Neural crest cell (in vitro differentiated cells): Measurements from ENCODE around the gene CRISPLD2. TPM values are rescaled to one million over a fixed set of nuclear protein-coding genes. Genes with fewer than 3 reads are reported as not detected.

Experiments
- DNase-seq: peaks from one replicate; pipeline ENCODE4 v3.0.0; 2021; ENCODE audit warnings: low read depth, mixed read lengths, low spot score
- H3K27ac Mint-ChIP-seq: one replicate; pipeline ENCODE4 v1.8.0; 2021; ENCODE audit warnings: mild to moderate bottlenecking, mixed read lengths; ENCODE audit not compliant: unreplicated experiment
- H3K27me3 Mint-ChIP-seq: 2 replicates; pipeline ENCODE4 v1.8.0; 2021; ENCODE audit warnings: low read depth, mild to moderate bottlenecking, mixed read lengths
- H3K36me3 Mint-ChIP-seq: 2 replicates; pipeline ENCODE4 v1.8.0; 2021; ENCODE audit warnings: low read depth, mild to moderate bottlenecking, mixed read lengths
- H3K4me1 Mint-ChIP-seq: 2 replicates; pipeline ENCODE4 v1.8.0; 2021; ENCODE audit warnings: mixed read lengths
- H3K4me3 Mint-ChIP-seq: one replicate; pipeline ENCODE4 v1.8.0; 2021; ENCODE audit warnings: mild to moderate bottlenecking, mixed read lengths
- H3K9me3 Mint-ChIP-seq: 2 replicates; pipeline ENCODE4 v1.8.0; 2021; ENCODE audit warnings: mixed read lengths
- total RNA-seq: library from RNA; stranded (reverse); gene quantifications from 2 replicates; pipeline ENCODE4 v1.2.1, GENCODE V29; 2021
- TF ChIP-seq, protein P1 (sequence below): fragments of 200-600 bp; sonication (generic); conservative IDR thresholded peaks from 2 replicates; pipeline ENCODE4 v1.5.0; 2021; ENCODE audit warnings: antibody characterized with exemption, mild to moderate bottlenecking

Gene CRISPLD2
- total RNA-seq, 1 donor from 2014 or later: 0.61 TPM

DNA sequence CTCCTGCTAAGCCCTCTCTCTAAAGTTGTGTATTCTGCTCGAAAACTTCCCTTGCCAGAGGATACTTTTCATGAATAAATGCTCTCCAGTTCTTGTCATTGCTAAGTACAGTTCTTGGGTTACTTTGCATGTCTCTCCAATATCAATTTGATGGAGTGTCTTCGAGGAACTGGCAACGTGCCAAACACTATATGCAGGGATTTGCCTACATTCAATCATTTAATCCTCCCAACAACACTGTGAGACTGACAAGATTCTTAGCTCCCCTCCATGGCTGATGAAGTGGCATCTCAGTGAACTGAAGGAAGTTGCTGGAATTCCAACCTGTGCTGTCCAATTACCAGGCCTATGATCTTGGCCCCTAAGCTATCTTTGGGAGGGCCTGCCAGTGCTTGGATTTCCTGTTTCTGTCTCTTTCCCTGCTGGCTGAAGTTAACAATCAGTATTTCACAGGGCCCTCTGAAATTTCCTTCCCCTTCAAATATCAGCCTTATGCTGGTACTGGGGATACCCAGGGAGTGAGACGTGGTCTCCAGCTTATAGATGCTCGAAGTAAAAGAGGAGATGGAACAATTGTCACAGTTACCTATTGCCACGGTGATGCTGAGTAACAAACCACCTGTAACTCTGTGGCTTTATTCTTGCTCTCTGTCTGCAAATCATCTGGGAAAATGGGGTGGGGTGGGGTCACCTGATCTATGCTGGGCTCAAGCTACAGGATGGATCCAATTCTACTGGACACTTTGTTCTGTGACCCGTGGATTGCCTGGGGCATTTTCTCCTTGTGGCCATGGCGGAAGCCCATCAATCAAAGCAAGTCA, 19.4 kb upstream of the CRISPLD2 start:
- Mint-ChIP-seq H3K36me3 (peaks cover 3% of the 10 kb centered on the region), H3K27ac (no peak overlapping the region), H3K9me3 (peaks cover 5% of the 10 kb centered on the region), H3K27me3 (no peaks in the 10 kb centered on the region), H3K4me3 (no peak overlapping the region), H3K4me1 (peaks cover 6% of the 10 kb centered on the region)
- no peak for DNase-seq
- TF ChIP-seq, protein P1, sequence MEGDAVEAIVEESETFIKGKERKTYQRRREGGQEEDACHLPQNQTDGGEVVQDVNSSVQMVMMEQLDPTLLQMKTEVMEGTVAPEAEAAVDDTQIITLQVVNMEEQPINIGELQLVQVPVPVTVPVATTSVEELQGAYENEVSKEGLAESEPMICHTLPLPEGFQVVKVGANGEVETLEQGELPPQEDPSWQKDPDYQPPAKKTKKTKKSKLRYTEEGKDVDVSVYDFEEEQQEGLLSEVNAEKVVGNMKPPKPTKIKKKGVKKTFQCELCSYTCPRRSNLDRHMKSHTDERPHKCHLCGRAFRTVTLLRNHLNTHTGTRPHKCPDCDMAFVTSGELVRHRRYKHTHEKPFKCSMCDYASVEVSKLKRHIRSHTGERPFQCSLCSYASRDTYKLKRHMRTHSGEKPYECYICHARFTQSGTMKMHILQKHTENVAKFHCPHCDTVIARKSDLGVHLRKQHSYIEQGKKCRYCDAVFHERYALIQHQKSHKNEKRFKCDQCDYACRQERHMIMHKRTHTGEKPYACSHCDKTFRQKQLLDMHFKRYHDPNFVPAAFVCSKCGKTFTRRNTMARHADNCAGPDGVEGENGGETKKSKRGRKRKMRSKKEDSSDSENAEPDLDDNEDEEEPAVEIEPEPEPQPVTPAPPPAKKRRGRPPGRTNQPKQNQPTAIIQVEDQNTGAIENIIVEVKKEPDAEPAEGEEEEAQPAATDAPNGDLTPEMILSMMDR: no peak

DNA sequence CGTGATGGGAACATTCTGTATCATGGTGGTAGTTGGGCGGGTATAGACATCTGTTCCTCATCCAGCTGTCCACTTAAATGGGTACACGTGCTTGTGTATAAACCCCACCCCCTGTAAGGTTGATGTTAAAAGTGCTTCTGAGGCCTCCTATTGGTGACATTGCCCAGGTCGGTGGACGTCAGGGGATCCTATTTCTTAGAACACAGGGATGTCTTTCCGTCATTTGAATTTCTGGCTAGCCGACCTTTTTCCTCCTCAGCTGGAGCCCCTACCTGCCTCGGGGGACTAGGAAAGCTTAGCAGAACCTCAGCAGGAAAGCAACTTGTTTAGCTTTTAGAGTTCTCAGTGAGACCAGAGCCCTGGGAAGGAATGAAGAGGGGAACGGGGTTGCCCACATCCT, 16.6 kb upstream of the CRISPLD2 start:
- Mint-ChIP-seq H3K27me3 (no peaks in the 10 kb centered on the region), H3K27ac (no peak overlapping the region), H3K36me3 (peaks cover 3% of the 10 kb centered on the region), H3K9me3 (peaks cover 5% of the 10 kb centered on the region), H3K4me1 (peaks cover 6% of the 10 kb centered on the region), H3K4me3 (no peak overlapping the region)
- DNase-seq: no peak
- TF ChIP-seq, protein P1: no peak

DNA sequence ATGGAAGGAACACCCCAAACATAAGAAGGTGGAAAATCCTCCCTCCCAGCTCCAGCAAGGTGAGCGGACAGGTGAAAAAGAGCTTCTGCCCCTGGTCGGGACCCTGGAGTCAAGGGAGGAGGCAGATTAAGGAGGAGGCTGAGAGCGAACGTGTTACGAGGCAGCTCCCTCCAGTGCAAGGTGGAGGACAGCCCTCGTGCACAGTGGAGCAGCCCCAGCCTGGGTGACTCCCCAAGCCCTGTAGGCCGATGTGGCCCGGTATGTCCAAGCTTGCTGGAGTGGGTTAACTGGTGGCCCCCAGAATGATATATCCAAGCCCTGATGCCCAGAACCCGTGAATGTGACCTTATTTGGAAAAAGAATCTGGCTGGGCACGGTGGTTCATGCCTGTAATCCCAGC, 15.5 kb upstream of the CRISPLD2 start:
- TF ChIP-seq, protein P1: no peak
- Mint-ChIP-seq H3K9me3 (peaks cover 5% of the 10 kb centered on the region), H3K27ac (no peak overlapping the region), H3K36me3 (peaks cover 3% of the 10 kb centered on the region), H3K4me3 (no peak overlapping the region), H3K4me1 (peaks cover 6% of the 10 kb centered on the region), H3K27me3 (no peaks in the 10 kb centered on the region)
- no peak for DNase-seq

- H3K27me3 Mint-ChIP-seq: peaks cover 5% of the 10 kb centered on the region
- no peak overlapping the region for H3K4me3 Mint-ChIP-seq
- no peaks in the 10 kb centered on the region for H3K36me3 Mint-ChIP-seq
- H3K4me1 Mint-ChIP-seq: no peaks in the 10 kb centered on the region
- DNase-seq: no peak
- no peak overlapping the region for H3K27ac Mint-ChIP-seq
- H3K9me3 Mint-ChIP-seq: no peaks in the 10 kb centered on the region
- TF ChIP-seq, protein P1: no peak
Observed at GRCh38 chr16:84806256-84806889, 13.4 kb upstream of the CRISPLD2 start.

- TF ChIP-seq, protein P1: no peak
- DNase-seq: no peak
- Mint-ChIP-seq H3K36me3 (no peaks in the 10 kb centered on the region), H3K27ac (no peak overlapping the region), H3K4me1 (no peaks in the 10 kb centered on the region), H3K4me3 (no peak overlapping the region), H3K9me3 (no peaks in the 10 kb centered on the region), H3K27me3 (peaks cover 10% of the 10 kb centered on the region)
Observed at GRCh38 chr16:84806890-84807258, 12.9 kb upstream of the CRISPLD2 start.
